Measurements from ENCODE around the gene RHOJ. TPM values are rescaled to one million over a fixed set of nuclear protein-coding genes. Genes with fewer than 3 reads are reported as not detected.

Gene RHOJ
- total RNA-seq, 1 donor from 2014 or later: 0.54 TPM

- no peaks in the 10 kb centered on the region for H3K27me3 ChIP-seq (ENCODE audit: control insufficient read depth, insufficient read depth, low read length)
- DNase-seq (ENCODE audit: low read depth): no peak
- TF ChIP-seq CTCF (IDR thresholded peaks at IDR 0.05; ENCODE audit: insufficient read depth, low read length, poor library complexity, severe bottlenecking): peak; percentile 75
Measured at GRCh38 chr14:63308723-63309317, 104.6 kb downstream of the RHOJ start.

DNA sequence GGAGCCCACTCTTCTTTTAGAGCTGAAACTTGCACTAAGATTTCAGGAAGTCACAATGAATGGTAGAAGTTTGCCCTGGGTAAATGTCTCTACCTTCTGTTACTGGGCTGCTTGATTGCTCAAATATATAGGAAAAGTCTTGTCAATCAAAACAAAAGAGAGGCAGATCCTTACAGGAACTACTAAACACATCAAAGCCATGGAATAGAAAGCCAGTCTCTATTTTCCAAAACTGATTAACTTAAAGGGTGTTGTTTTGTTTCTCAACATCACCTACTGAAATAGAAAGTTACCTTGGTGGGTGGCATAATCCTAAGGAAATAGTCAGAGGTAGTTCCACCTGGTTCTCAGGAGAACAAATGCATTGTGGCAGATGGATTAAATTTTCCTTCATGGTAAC, 114.6 kb downstream of the RHOJ start, which contains the start of gene GPHB5:
Gene GPHB5 (minus strand): TSS at position 101 of the 400 bp plus-strand sequence. CDS start 1,086 bp downstream, outside the sequence.
- DNase-seq (ENCODE audit: low read depth): no peak
- Histone ChIP-seq H3K27me3 (ENCODE audit: control insufficient read depth, insufficient read depth, low read length) (no peaks in the 10 kb centered on the region), H3K36me3 (ENCODE audit: control insufficient read depth, insufficient read depth, low read length) (no peaks in the 10 kb centered on the region), H3K4me3 (ENCODE audit: low read depth, low read length) (no peak within 1 kb of the TSS)
- no peak for TF ChIP-seq CTCF (IDR thresholded peaks at IDR 0.05; ENCODE audit: insufficient read depth, low read length, poor library complexity, severe bottlenecking)

More at GRCh38 chr14:63308723-63309317, 104.6 kb downstream of the RHOJ start:
- no peak overlapping the region for H3K4me3 ChIP-seq (ENCODE audit: low read depth, low read length)
- H3K36me3 ChIP-seq (ENCODE audit: control insufficient read depth, insufficient read depth, low read length): no peaks in the 10 kb centered on the region

DNA sequence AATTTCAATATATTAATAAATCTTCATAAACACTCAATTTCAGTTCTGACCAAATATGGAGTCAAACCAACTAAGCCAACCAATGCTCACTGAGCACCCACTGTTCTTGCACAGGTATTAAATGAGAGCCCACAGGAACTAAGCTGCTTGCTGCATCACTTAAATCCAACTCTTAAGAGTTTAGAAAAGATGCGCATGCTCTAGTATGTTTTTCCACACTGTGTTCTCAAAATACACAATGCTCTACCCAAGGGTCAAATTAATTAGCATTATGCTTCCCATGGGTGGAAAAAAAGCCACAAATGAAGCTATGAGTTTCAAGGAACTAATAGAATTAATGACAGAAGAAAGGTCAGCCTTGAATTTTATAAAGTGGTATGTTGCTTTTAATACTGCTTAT, 118.2 kb downstream of the RHOJ start:
- H3K4me3 ChIP-seq (ENCODE audit: low read depth, low read length): no peak overlapping the region
- H3K36me3 ChIP-seq (ENCODE audit: control insufficient read depth, insufficient read depth, low read length): no peaks in the 10 kb centered on the region
- no peak for TF ChIP-seq CTCF (IDR thresholded peaks at IDR 0.05; ENCODE audit: insufficient read depth, low read length, poor library complexity, severe bottlenecking)
- no peak for DNase-seq (ENCODE audit: low read depth)
- H3K27me3 ChIP-seq (ENCODE audit: control insufficient read depth, insufficient read depth, low read length): no peaks in the 10 kb centered on the region

DNA sequence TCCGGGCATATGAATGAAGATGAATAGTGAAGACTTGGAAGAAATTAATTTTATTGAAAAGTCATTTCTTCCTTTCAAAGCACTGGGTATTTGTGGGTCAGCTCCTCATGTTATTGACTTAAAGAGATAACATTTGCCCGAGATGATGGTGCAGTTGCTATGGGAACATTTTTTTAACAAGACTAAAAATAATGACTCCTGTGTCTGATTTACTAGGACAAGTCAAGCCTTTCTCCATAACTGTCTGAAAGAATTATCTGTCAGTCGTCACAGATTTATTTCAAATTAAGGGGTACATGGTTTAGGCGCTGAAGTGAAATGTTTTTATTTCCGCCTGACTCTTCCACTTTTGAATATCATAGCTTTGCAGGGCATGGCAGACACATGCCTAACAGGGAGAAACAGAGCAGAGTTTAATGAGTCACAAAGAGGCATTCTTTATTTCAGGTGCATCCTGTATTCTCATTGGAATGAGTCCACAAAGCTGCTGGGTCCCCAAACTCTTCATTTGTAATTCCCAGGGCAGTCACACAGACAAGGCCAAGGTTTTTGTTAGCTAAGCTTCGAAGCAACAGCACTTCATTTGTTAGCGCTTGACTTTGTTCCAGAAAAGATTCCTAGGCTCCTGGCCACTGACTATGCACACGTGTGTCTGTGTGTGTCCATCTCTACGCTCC, 118.8 kb downstream of the RHOJ start:
- Histone ChIP-seq H3K4me3 (ENCODE audit: low read depth, low read length) (no peak overlapping the region), H3K36me3 (ENCODE audit: control insufficient read depth, insufficient read depth, low read length) (no peaks in the 10 kb centered on the region), H3K27me3 (ENCODE audit: control insufficient read depth, insufficient read depth, low read length) (no peaks in the 10 kb centered on the region)
- no peak for TF ChIP-seq CTCF (IDR thresholded peaks at IDR 0.05; ENCODE audit: insufficient read depth, low read length, poor library complexity, severe bottlenecking)
- DNase-seq (ENCODE audit: low read depth): no peak

- Histone ChIP-seq H3K36me3 (ENCODE audit: control insufficient read depth, insufficient read depth, low read length) (no peaks in the 10 kb centered on the region), H3K4me3 (ENCODE audit: low read depth, low read length) (no peak overlapping the region), H3K27me3 (ENCODE audit: control insufficient read depth, insufficient read depth, low read length) (no peaks in the 10 kb centered on the region)
- DNase-seq (ENCODE audit: low read depth): no peak
- no peak for TF ChIP-seq CTCF (IDR thresholded peaks at IDR 0.05; ENCODE audit: insufficient read depth, low read length, poor library complexity, severe bottlenecking)
Measured at GRCh38 chr14:63326840-63327239, 122.6 kb downstream of the RHOJ start.

Data from kidney epithelial cell (primary cell).